Endothelial cell of umbilical vein (primary cell): ENCODE data around the gene CHCHD3. TPM values are rescaled to one million over a fixed set of nuclear protein-coding genes. Genes with fewer than 3 reads are reported as not detected.

Experiments
- BruUV-seq: library from RNA; stranded (reverse); fragments of 400-500 nt; replicated peaks from 2 replicates; lab custom pipeline; 2021; lab: Mats Ljungman, UMichigan
- CTCF ChIA-PET: fragments of 300-600, 350-600 bp; sonication (Branson Sonifier 250); formaldehyde crosslinking; loops from one replicate; lab custom pipeline; 2021; ENCODE audit warnings: antibody characterized with exemption, inconsistent platforms; lab: Charles Lee
- POLR2A ChIA-PET: fragments of 300-600, 350-600 bp; sonication (Branson Sonifier 250); formaldehyde crosslinking; loops from one replicate; lab custom pipeline; 2021; ENCODE audit warnings: antibody characterized with exemption, inconsistent platforms; lab: Charles Lee
- DNase-seq: peaks from one replicate; pipeline ENCODE4 v3.0.0-alpha.2; 2011; ENCODE audit warnings: low read depth, low spot score
- FAIRE-seq: peaks from 2 replicates; lab custom pipeline; 2011; peaks lifted over from hg19 to GRCh38; lab: Jason Lieb, UNC
- H2AFZ ChIP-seq: 2 replicates; pipeline ENCODE4 v1.6.0; 2012; ENCODE audit warnings: low read depth, low read length, control low read depth, inconsistent platforms
- H3K27ac ChIP-seq: 2 replicates; pipeline ENCODE4 v1.5.1; 2011; ENCODE audit warnings: low read depth, mild to moderate bottlenecking, control low read depth, low read length, moderate library complexity; ENCODE audit not compliant: insufficient read depth
- H3K27me3 ChIP-seq, 2 experiments: 2 replicates each; pipeline versions ENCODE4 v1.6.0 to v1.6.1; 2011; ENCODE audit warnings: low read length in 2 of 2, mixed read lengths in 1 of 2; ENCODE audit not compliant: control insufficient read depth in 2 of 2, insufficient read depth in 2 of 2
- H3K36me3 ChIP-seq, 2 experiments: 2 replicates in 1 of 2; 3 replicates in 1 of 2; pipeline ENCODE4 v1.5.1; 2011; ENCODE audit warnings: low read length in 2 of 2, mild to moderate bottlenecking in 1 of 2, moderate library complexity in 1 of 2; ENCODE audit not compliant: control insufficient read depth in 2 of 2, insufficient read depth in 2 of 2; ENCODE audit errors: extremely low read depth in 1 of 2
- H3K4me1 ChIP-seq: 3 replicates; pipeline ENCODE4 v1.5.1; 2011; ENCODE audit warnings: mild to moderate bottlenecking, low read length; ENCODE audit not compliant: control insufficient read depth, insufficient read depth; ENCODE audit errors: extremely low read depth
- H3K4me2 ChIP-seq: 2 replicates; pipeline ENCODE4 v1.6.1; 2011; ENCODE audit warnings: low read length, control low read depth, mixed read lengths; ENCODE audit not compliant: insufficient read depth
- H3K4me3 ChIP-seq, 3 experiments: fragments of 200-600 bp in 1 of 3; sonication (generic), shearing (Covaris generic) in 1 of 3; replicated peaks in 1 of 3; 2 replicates each; pipeline ENCODE4 v1.5.1; 2011 to 2016; ENCODE audit warnings: control low read depth in 3 of 3, low read length in 3 of 3, mild to moderate bottlenecking in 2 of 3, inconsistent platforms in 1 of 3, low read depth in 1 of 3, moderate library complexity in 1 of 3; ENCODE audit not compliant: insufficient read depth in 1 of 3
- H3K79me2 ChIP-seq: 2 replicates; pipeline ENCODE4 v1.6.0; 2012; ENCODE audit warnings: low read length, inconsistent platforms; ENCODE audit not compliant: control insufficient read depth, insufficient read depth
- H3K9ac ChIP-seq: replicated peaks from 2 replicates; pipeline ENCODE3; 2011; ENCODE audit warnings: low read length, control low read depth; ENCODE audit not compliant: insufficient read depth; ENCODE audit errors: extremely low read depth
- H3K9me1 ChIP-seq: replicated peaks from 3 replicates; pipeline ENCODE4 v1.6.0; 2011; ENCODE audit warnings: mild to moderate bottlenecking, low read length; ENCODE audit not compliant: control insufficient read depth, insufficient read depth; ENCODE audit errors: extremely low read depth
- H3K9me3 ChIP-seq: replicated peaks from 2 replicates; pipeline ENCODE4 v1.5.1; 2012; ENCODE audit warnings: low read length, inconsistent platforms; ENCODE audit not compliant: control insufficient read depth, insufficient read depth
- H4K20me1 ChIP-seq: replicated peaks from 2 replicates; pipeline ENCODE3; 2011; ENCODE audit warnings: mild to moderate bottlenecking, low read length; ENCODE audit not compliant: control insufficient read depth, insufficient read depth; ENCODE audit errors: extremely low read depth
- EZH2 ChIP-seq: IDR thresholded peaks from 2 replicates; pipeline ENCODE4 v1.6.1; 2012; ENCODE audit warnings: borderline replicate concordance, low read depth, mild to moderate bottlenecking, moderate library complexity, low read length, inconsistent platforms; ENCODE audit not compliant: severe bottlenecking
- FOS ChIP-seq: IDR thresholded peaks from 2 replicates; pipeline ENCODE4 v1.6.1; 2011; ENCODE audit warnings: mild to moderate bottlenecking, low read length, moderate library complexity, borderline replicate concordance; ENCODE audit not compliant: insufficient read depth
- GATA2 ChIP-seq: IDR thresholded peaks from 2 replicates; pipeline ENCODE4 v1.7.0; 2011; ENCODE audit warnings: low read depth, mild to moderate bottlenecking, moderate library complexity, mixed read lengths, low read length; ENCODE audit not compliant: insufficient read length, insufficient read depth
- JUN ChIP-seq: IDR thresholded peaks from 2 replicates; pipeline ENCODE4 v1.6.1; 2011; ENCODE audit warnings: borderline replicate concordance, low read depth; ENCODE audit not compliant: insufficient read length, insufficient read depth
- MYC ChIP-seq: IDR thresholded peaks from one replicate; pipeline ENCODE4 v1.6.1; 2011; ENCODE audit warnings: mild to moderate bottlenecking, low read depth, low read length
- POLR2A ChIP-seq: IDR thresholded peaks from 2 replicates; pipeline ENCODE4 v1.6.1; 2012; ENCODE audit warnings: low read depth, mild to moderate bottlenecking, control low read depth, low read length
- POLR2AphosphoS5 ChIP-seq: IDR thresholded peaks from 2 replicates; pipeline ENCODE4 v1.6.1; 2012; ENCODE audit warnings: low read depth, mild to moderate bottlenecking, control low read depth, low read length, moderate library complexity; ENCODE audit not compliant: insufficient read depth
- dilution Hi-C: fragments of 300-500 bp; cut with MboI; formaldehyde crosslinking; loops from one replicate; pipeline ENCODE4 v1.15.0; 2019; ENCODE audit warnings: low sequenced_read_pairs; ENCODE audit not compliant: extremely low pct_ligation_motif_present
- intact Hi-C: fragments of 100-400 bp; cut with micrococcal nuclease; formaldehyde crosslinking; loops from one replicate; pipeline ENCODE4 v1.10.0; 2022
- polyA plus RNA-seq, 4 experiments: library from polyadenylated mRNA; depleted of rRNA in 3 of 4; stranded (reverse) in 3 of 4; unstranded in 1 of 4; fragments of >200 nt; gene quantifications; 2 replicates each; pipeline versions ENCODE4 v1.2.1 to v1.2.3, GENCODE V29; 2011 to 2012; ENCODE audit warnings: missing spikeins in 1 of 4
- total RNA-seq: library from RNA; stranded (reverse); gene quantifications from 2 replicates; pipeline ENCODE4 v1.2.3, GENCODE V29; 2021
- TF ChIP-seq, protein P1 (sequence below), 2 donors: IDR thresholded peaks; 1 replicate in 1 of 2; 2 replicates in 1 of 2; pipeline ENCODE4 v1.5.1; 2011; ENCODE audit warnings: low read length in 2 of 2, mild to moderate bottlenecking in 2 of 2, moderate library complexity in 2 of 2, control low read depth in 1 of 2, inconsistent platforms in 1 of 2, low read depth in 1 of 2; ENCODE audit not compliant: insufficient read depth in 1 of 2; ENCODE audit errors: extremely low read depth in 1 of 2
- TF ChIP-seq, protein P2 (sequence below): IDR thresholded peaks from 2 replicates; pipeline ENCODE4 v1.6.1; 2011; ENCODE audit not compliant: insufficient read depth, insufficient read length

The CHCHD3 gene
- total and polyA plus RNA-seq, 2 donors (not counting 3 experiments of a cell fraction or from before 2014, with no cell fraction given): 22.0 to 63.7 TPM

DNA sequence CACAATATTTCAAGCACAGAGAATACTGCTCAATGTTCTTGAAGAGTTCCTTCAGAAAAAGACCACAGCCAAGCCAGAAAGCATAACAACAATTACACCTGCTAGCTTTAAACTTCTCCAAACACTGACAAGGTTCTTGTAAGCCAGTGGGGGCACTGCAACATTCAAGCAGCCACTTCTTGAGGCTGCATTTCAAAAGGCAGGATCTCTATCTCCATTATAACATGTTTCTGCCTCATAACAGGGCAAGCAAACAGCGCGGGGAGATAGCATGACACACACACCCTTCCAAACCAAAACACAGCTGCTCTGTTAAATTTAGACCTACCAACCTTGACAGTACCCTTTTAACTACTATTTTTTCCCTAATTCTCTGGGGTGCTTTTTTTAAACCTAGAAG lies 30.8 kb downstream of the CHCHD3 start:
- Histone ChIP-seq H3K79me2 (peaks cover 51% of the 10 kb centered on the region), H3K9me3 (no peaks in the 10 kb centered on the region), H2AFZ (no peak overlapping the region), H3K9ac (no peak overlapping the region), H3K27ac (no peak overlapping the region), H3K36me3 (no peaks in the 10 kb centered on the region), H3K4me1 (no peaks in the 10 kb centered on the region), H4K20me1 (peaks cover 3% of the 10 kb centered on the region), H3K4me3 (no peak overlapping the region), H3K27me3 (no peaks in the 10 kb centered on the region), H3K4me2 (no peak overlapping the region), H3K9me1 (no peaks in the 10 kb centered on the region)
- ChIA-PET CTCF (interaction anchor here (1.0 to 1.3 kb wide), 4 partner anchors 12 to 382 kb away, joined by 3 read pairs; no protein-coding TSS in a partner anchor), POLR2A (no interaction called here)
- FAIRE-seq (no peak), DNase-seq (no peak)
- intact Hi-C loops: no loop called here
- dilution Hi-C loops: no loop called here
- BruUV-seq: no TSS peak
- TF ChIP-seq, protein P1, sequence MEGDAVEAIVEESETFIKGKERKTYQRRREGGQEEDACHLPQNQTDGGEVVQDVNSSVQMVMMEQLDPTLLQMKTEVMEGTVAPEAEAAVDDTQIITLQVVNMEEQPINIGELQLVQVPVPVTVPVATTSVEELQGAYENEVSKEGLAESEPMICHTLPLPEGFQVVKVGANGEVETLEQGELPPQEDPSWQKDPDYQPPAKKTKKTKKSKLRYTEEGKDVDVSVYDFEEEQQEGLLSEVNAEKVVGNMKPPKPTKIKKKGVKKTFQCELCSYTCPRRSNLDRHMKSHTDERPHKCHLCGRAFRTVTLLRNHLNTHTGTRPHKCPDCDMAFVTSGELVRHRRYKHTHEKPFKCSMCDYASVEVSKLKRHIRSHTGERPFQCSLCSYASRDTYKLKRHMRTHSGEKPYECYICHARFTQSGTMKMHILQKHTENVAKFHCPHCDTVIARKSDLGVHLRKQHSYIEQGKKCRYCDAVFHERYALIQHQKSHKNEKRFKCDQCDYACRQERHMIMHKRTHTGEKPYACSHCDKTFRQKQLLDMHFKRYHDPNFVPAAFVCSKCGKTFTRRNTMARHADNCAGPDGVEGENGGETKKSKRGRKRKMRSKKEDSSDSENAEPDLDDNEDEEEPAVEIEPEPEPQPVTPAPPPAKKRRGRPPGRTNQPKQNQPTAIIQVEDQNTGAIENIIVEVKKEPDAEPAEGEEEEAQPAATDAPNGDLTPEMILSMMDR (IDR thresholded peaks at IDR 0.05; ENCODE audit: extremely low read depth in 1 of 2, insufficient read depth in 1 of 2, low read depth in 1 of 2, low read length in 2 of 2): peak in 1 of 2 donors; percentile 17
- no peak for TF ChIP-seq JUN

DNA sequence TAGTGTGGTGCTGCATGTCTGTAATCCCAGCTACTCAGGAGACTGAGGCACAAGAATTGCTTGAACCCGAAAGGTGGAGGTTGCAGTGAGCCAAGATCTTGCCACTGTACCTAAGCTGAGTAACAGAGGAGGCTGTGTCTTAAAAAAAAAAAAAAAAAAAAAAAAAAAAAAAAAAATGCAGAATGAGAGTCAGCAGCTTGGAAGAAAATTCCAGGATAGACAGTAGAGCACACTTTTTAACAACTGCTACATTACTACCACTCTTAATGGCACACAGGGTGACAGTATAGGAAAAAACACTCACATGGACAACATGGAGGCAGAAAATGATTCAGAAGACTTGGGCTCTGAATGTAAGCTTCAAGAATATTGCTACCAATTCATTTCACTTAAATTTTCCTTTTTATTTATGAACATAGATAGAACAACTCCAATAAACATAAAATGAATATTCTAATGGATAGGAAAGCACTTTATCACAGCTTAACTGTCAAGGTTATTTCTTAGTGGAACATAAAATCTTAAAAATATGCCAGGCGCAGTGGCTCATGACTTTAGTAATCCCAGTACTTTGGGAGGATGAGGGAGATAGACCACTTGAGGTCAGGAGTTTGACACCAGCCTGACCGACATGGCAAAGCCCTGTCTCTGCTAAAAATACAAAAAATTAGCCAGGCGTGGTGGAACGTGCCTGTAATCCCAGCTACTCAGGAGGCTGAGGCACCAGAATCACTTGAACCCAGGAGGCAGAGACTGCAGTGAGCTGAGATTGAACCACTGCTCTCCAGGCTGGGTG lies 31.5 kb downstream of the CHCHD3 start:
- H3K4me3 ChIP-seq: no peak overlapping the region
- no peaks in the 10 kb centered on the region for H3K4me1 ChIP-seq
- FAIRE-seq (no peak), DNase-seq (no peak)
- H2AFZ ChIP-seq: no peak overlapping the region
- CTCF ChIA-PET: interaction anchor here (1.0 to 1.3 kb wide), 4 partner anchors 11 to 383 kb away, joined by 3 read pairs; no protein-coding TSS in a partner anchor
- POLR2A ChIA-PET: no interaction called here
- H3K36me3 ChIP-seq: no peaks in the 10 kb centered on the region
- H3K4me2 ChIP-seq: no peak overlapping the region
- peaks cover 50% of the 10 kb centered on the region for H3K79me2 ChIP-seq
- H3K27me3 ChIP-seq: no peaks in the 10 kb centered on the region
- intact Hi-C loops: no loop called here
- H3K9me3 ChIP-seq: no peaks in the 10 kb centered on the region
- dilution Hi-C loops: no loop called here
- BruUV-seq: no TSS peak
- H4K20me1 ChIP-seq: peaks cover 3% of the 10 kb centered on the region
- TF ChIP-seq POLR2AphosphoS5: no peak
- TF ChIP-seq JUN: no peak
- no peak for TF ChIP-seq GATA2
- TF ChIP-seq, protein P2, sequence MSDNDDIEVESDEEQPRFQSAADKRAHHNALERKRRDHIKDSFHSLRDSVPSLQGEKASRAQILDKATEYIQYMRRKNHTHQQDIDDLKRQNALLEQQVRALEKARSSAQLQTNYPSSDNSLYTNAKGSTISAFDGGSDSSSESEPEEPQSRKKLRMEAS: no peak
- no peak for TF ChIP-seq EZH2
- TF ChIP-seq, protein P1 (IDR thresholded peaks at IDR 0.05; ENCODE audit: extremely low read depth in 1 of 2, insufficient read depth in 1 of 2, low read depth in 1 of 2, low read length in 2 of 2): no peak
- TF ChIP-seq POLR2A: no peak
- no peak for TF ChIP-seq MYC
- no peak for TF ChIP-seq FOS
- no peak overlapping the region for H3K9ac ChIP-seq
- no peak overlapping the region for H3K27ac ChIP-seq
- no peaks in the 10 kb centered on the region for H3K9me1 ChIP-seq
